ENCODE measurements around the gene UAP1L1.
A peak's percentile ranks its signal among the peaks of the same experiment; 100 is the strongest.

The UAP1L1 gene, protein sequence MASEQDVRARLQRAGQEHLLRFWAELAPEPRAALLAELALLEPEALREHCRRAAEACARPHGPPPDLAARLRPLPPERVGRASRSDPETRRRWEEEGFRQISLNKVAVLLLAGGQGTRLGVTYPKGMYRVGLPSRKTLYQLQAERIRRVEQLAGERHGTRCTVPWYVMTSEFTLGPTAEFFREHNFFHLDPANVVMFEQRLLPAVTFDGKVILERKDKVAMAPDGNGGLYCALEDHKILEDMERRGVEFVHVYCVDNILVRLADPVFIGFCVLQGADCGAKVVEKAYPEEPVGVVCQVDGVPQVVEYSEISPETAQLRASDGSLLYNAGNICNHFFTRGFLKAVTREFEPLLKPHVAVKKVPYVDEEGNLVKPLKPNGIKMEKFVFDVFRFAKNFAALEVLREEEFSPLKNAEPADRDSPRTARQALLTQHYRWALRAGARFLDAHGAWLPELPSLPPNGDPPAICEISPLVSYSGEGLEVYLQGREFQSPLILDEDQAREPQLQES

GRCh38 chr9:137077010-137077747 is at the start of gene UAP1L1:
UAP1L1 (plus strand) TSS chr9:137077517; CDS start chr9:137077533, 16 bp downstream.
- no peaks in the 10 kb centered on the region for H3K9me3 ChIP-seq (replicated peaks; ENCODE audit: insufficient read depth, low read length)
- peak within 1 kb of the TSS; percentile 55; the same call in 1 of the 2 replicates for H3K9ac ChIP-seq (ENCODE audit: low read length)
- H3K27ac ChIP-seq (ENCODE audit: low read length): no peak within 1 kb of the TSS
- H4K20me1 ChIP-seq (ENCODE audit: insufficient read depth, low read length): no peaks in the 10 kb centered on the region
- TF ChIP-seq EZH2phosphoT487 (IDR thresholded peaks at IDR 0.05; ENCODE audit: low read length) (no peak), EZH2 (optimal IDR thresholded peaks at IDR 0.05; ENCODE audit: low read depth, low read length) (no peak)
- TF ChIP-seq, protein P1, sequence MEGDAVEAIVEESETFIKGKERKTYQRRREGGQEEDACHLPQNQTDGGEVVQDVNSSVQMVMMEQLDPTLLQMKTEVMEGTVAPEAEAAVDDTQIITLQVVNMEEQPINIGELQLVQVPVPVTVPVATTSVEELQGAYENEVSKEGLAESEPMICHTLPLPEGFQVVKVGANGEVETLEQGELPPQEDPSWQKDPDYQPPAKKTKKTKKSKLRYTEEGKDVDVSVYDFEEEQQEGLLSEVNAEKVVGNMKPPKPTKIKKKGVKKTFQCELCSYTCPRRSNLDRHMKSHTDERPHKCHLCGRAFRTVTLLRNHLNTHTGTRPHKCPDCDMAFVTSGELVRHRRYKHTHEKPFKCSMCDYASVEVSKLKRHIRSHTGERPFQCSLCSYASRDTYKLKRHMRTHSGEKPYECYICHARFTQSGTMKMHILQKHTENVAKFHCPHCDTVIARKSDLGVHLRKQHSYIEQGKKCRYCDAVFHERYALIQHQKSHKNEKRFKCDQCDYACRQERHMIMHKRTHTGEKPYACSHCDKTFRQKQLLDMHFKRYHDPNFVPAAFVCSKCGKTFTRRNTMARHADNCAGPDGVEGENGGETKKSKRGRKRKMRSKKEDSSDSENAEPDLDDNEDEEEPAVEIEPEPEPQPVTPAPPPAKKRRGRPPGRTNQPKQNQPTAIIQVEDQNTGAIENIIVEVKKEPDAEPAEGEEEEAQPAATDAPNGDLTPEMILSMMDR (IDR thresholded peaks at IDR 0.05; ENCODE audit: low read length): no peak
- H3F3A ChIP-seq (ENCODE audit: insufficient read depth, low read length): peaks cover 4% of the 10 kb centered on the region; the same call in 1 of the 2 replicates
- H3K36me3 ChIP-seq (replicated peaks; ENCODE audit: insufficient read depth, low read length): peaks cover 3% of the 10 kb centered on the region; the same call in 1 of the 2 replicates
- DNase-seq: peak; percentile 68
- peak within 1 kb of the TSS; percentile 92 for H3K4me2 ChIP-seq (ENCODE audit: low read depth, low read length)
- H3K79me2 ChIP-seq (ENCODE audit: low read length): peaks cover 24% of the 10 kb centered on the region
- H3K4me3 ChIP-seq (ENCODE audit: low read length): peak within 1 kb of the TSS; percentile 81
- H2AFZ ChIP-seq (ENCODE audit: low read length): peak within 1 kb of the TSS; percentile 81
- H3K4me1 ChIP-seq (ENCODE audit: low read length): 0 out of 2 replicates have a peak, but pooled peaks cover 5% of the 10 kb centered on the region
- H3K27me3 ChIP-seq (replicated peaks; ENCODE audit: insufficient read depth, low read length): no peaks in the 10 kb centered on the region
- no peaks in the 10 kb centered on the region for H3K9me2 ChIP-seq (replicated peaks; ENCODE audit: insufficient read depth, low read length)

GRCh38 chr9:137028263-137029057 is 48.9 kb upstream of the UAP1L1 start:
- no peaks in the 10 kb centered on the region for H4K20me1 ChIP-seq (ENCODE audit: insufficient read depth, low read length)
- peak; percentile 70 for DNase-seq
- H3K4me3 ChIP-seq (ENCODE audit: low read length): peak overlapping the region; percentile 65
- H3K9me2 ChIP-seq (replicated peaks; ENCODE audit: insufficient read depth, low read length): no peaks in the 10 kb centered on the region
- H3K9ac ChIP-seq (ENCODE audit: low read length): no peak overlapping the region
- H3K9me3 ChIP-seq (replicated peaks; ENCODE audit: insufficient read depth, low read length): no peaks in the 10 kb centered on the region
- H3K4me1 ChIP-seq (ENCODE audit: low read length): peaks cover 12% of the 10 kb centered on the region
- TF ChIP-seq EZH2phosphoT487 (IDR thresholded peaks at IDR 0.05; ENCODE audit: low read length): no peak
- TF ChIP-seq, protein P1 (IDR thresholded peaks at IDR 0.05; ENCODE audit: low read length): peak; percentile 54
- no peak for TF ChIP-seq EZH2 (optimal IDR thresholded peaks at IDR 0.05; ENCODE audit: low read depth, low read length)
- H3K4me2 ChIP-seq (ENCODE audit: low read depth, low read length): peak overlapping the region; percentile 99
- H3K79me2 ChIP-seq (ENCODE audit: low read length): no peaks in the 10 kb centered on the region
- peak overlapping the region; percentile 90 for H2AFZ ChIP-seq (ENCODE audit: low read length)
- H3F3A ChIP-seq (ENCODE audit: insufficient read depth, low read length): peaks cover 5% of the 10 kb centered on the region; the same call in 1 of the 2 replicates
- peaks cover 64% of the 10 kb centered on the region for H3K27me3 ChIP-seq (replicated peaks; ENCODE audit: insufficient read depth, low read length)
- no peaks in the 10 kb centered on the region for H3K36me3 ChIP-seq (replicated peaks; ENCODE audit: insufficient read depth, low read length)
- H3K27ac ChIP-seq (ENCODE audit: low read length): no peak overlapping the region
